HepG2 (cell line): Measurements from ENCODE around the gene FBXO28. TPM values are rescaled to one million over a fixed set of nuclear protein-coding genes. Genes with fewer than 3 reads are reported as not detected.

Experiments used
- ELF3 ChIP-seq: IDR thresholded peaks from 2 replicates; pipeline ENCODE4 v1.6.1; 2016; ENCODE audit warnings: missing genetic modification reagents, missing compliant biosample characterization
- ERF ChIP-seq: IDR thresholded peaks from 2 replicates; pipeline ENCODE4 v1.6.1; 2018; ENCODE audit warnings: missing biosample characterization, missing genetic modification reagents
- GFI1 ChIP-seq: sonication (generic); formaldehyde crosslinking; IDR thresholded peaks from 2 replicates; pipeline ENCODE4 v1.5.0; 2020; ENCODE audit warnings: missing genetic modification reagents, mild to moderate bottlenecking, borderline replicate concordance
- HMG20A ChIP-seq: IDR thresholded peaks from 2 replicates; pipeline ENCODE4 v1.6.1; 2016; ENCODE audit warnings: borderline replicate concordance
- LCORL ChIP-seq, 2 experiments: fragments of 450-650 bp in 1 of 2; sonication (generic) in 1 of 2; formaldehyde crosslinking in 1 of 2; IDR thresholded peaks; 2 replicates each; pipeline versions ENCODE4 v1.5.0 to v1.6.1; 2017 to 2020; ENCODE audit warnings: antibody characterized with exemption in 1 of 2, missing genetic modification reagents in 1 of 2
- MYC ChIP-seq: sonication (generic); formaldehyde crosslinking; IDR thresholded peaks from 2 replicates; pipeline ENCODE4 v1.9.0; 2021; ENCODE audit warnings: missing genetic modification reagents, borderline replicate concordance
- MZF1 ChIP-seq: sonication (generic); formaldehyde crosslinking; IDR thresholded peaks from 2 replicates; pipeline ENCODE4 v1.8.1; 2023; ENCODE audit warnings: mild to moderate bottlenecking, missing genetic modification reagents, borderline replicate concordance
- NKX3-1 ChIP-seq: sonication (generic); formaldehyde crosslinking; IDR thresholded peaks from 2 replicates; pipeline ENCODE4 v1.5.0; 2020; ENCODE audit warnings: missing genetic modification reagents
- ZNF121 ChIP-seq: sonication (generic); formaldehyde crosslinking; IDR thresholded peaks from 2 replicates; pipeline ENCODE4 v1.5.0; 2020; ENCODE audit warnings: mild to moderate bottlenecking, missing genetic modification reagents
- ZNF235 ChIP-seq: sonication (generic); formaldehyde crosslinking; IDR thresholded peaks from 2 replicates; pipeline ENCODE4 v1.8.1; 2023; ENCODE audit warnings: mild to moderate bottlenecking, missing genetic modification reagents, borderline replicate concordance
- ZNF33A ChIP-seq: sonication (generic); formaldehyde crosslinking; IDR thresholded peaks from 2 replicates; pipeline ENCODE4 v1.5.1; 2020; ENCODE audit warnings: missing genetic modification reagents, mild to moderate bottlenecking, moderate library complexity, borderline replicate concordance
- ZNF724P ChIP-seq: sonication (generic); formaldehyde crosslinking; IDR thresholded peaks from 2 replicates; pipeline ENCODE4 v1.8.0; 2022; ENCODE audit warnings: missing genetic modification reagents, borderline replicate concordance
- ZNF772 ChIP-seq: sonication (generic); formaldehyde crosslinking; IDR thresholded peaks from 2 replicates; pipeline ENCODE4 v1.5.0; 2020; ENCODE audit warnings: mild to moderate bottlenecking, missing genetic modification reagents
- polyA plus RNA-seq, 8 experiments: library from polyadenylated mRNA; depleted of rRNA in 3 of 8; stranded (reverse) in 7 of 8; unstranded in 1 of 8; fragments of >200 nt; fragmentation: Illumina TruSeq in 4 of 8; extraction: Trizol in 4 of 8; gene quantifications; 2 replicates each; pipeline versions ENCODE4 v1.2.1 to v1.2.3, GENCODE V29; 2011 to 2016; ENCODE audit warnings: low read depth in 4 of 8, missing spikeins in 1 of 8, mixed read lengths in 1 of 8; ENCODE audit not compliant: insufficient read depth in 1 of 8
- total RNA-seq, 5 experiments: library from RNA; depleted of rRNA; stranded (reverse); fragments of >200 nt; fragmentation: Illumina TruSeq; extraction: Trizol; gene quantifications; 2 replicates each; pipeline ENCODE4 v1.2.3, GENCODE V29; 2016; ENCODE audit warnings: low read depth in 1 of 5
- TF ChIP-seq, protein P1 (sequence below): sonication (generic); formaldehyde crosslinking; IDR thresholded peaks from 2 replicates; pipeline ENCODE4 v1.4.0; 2020; ENCODE audit warnings: missing genetic modification reagents, borderline replicate concordance
- TF ChIP-seq, protein P2 (sequence below): IDR thresholded peaks from 2 replicates; pipeline ENCODE4 v1.6.1; 2018; ENCODE audit warnings: missing genetic modification reagents
- TF ChIP-seq, protein P3 (sequence below): sonication (generic); formaldehyde crosslinking; IDR thresholded peaks from 2 replicates; pipeline ENCODE4 v1.5.0; 2020; ENCODE audit warnings: missing genetic modification reagents
- TF ChIP-seq, protein P4 (sequence below): sonication (generic); formaldehyde crosslinking; IDR thresholded peaks from 2 replicates; pipeline ENCODE4 v1.4.0; 2020; ENCODE audit warnings: missing genetic modification reagents

FBXO28 gene
- total and polyA plus RNA-seq, 2 of the 13 experiments (the other 11 are each of a cell fraction or from before 2014, with no cell fraction given): 8.5 to 29.1 TPM

- TF ChIP-seq GFI1 (CRISPR knock-in tag): no peak; the same call in 1 of the 2 replicates
- TF ChIP-seq, protein P1, sequence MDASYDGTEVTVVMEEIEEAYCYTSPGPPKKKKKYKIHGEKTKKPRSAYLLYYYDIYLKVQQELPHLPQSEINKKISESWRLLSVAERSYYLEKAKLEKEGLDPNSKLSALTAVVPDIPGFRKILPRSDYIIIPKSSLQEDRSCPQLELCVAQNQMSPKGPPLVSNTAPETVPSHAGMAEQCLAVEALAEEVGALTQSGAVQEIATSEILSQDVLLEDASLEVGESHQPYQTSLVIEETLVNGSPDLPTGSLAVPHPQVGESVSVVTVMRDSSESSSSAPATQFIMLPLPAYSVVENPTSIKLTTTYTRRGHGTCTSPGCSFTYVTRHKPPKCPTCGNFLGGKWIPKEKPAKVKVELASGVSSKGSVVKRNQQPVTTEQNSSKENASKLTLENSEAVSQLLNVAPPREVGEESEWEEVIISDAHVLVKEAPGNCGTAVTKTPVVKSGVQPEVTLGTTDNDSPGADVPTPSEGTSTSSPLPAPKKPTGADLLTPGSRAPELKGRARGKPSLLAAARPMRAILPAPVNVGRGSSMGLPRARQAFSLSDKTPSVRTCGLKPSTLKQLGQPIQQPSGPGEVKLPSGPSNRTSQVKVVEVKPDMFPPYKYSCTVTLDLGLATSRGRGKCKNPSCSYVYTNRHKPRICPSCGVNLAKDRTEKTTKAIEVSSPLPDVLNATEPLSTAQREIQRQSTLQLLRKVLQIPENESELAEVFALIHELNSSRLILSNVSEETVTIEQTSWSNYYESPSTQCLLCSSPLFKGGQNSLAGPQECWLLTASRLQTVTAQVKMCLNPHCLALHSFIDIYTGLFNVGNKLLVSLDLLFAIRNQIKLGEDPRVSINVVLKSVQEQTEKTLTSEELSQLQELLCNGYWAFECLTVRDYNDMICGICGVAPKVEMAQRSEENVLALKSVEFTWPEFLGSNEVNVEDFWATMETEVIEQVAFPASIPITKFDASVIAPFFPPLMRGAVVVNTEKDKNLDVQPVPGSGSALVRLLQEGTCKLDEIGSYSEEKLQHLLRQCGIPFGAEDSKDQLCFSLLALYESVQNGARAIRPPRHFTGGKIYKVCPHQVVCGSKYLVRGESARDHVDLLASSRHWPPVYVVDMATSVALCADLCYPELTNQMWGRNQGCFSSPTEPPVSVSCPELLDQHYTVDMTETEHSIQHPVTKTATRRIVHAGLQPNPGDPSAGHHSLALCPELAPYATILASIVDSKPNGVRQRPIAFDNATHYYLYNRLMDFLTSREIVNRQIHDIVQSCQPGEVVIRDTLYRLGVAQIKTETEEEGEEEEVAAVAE (CRISPR knock-in tag): peak; percentile 68; the same call in 1 of the 2 replicates
- no peak for TF ChIP-seq ZNF121
- TF ChIP-seq, protein P2, sequence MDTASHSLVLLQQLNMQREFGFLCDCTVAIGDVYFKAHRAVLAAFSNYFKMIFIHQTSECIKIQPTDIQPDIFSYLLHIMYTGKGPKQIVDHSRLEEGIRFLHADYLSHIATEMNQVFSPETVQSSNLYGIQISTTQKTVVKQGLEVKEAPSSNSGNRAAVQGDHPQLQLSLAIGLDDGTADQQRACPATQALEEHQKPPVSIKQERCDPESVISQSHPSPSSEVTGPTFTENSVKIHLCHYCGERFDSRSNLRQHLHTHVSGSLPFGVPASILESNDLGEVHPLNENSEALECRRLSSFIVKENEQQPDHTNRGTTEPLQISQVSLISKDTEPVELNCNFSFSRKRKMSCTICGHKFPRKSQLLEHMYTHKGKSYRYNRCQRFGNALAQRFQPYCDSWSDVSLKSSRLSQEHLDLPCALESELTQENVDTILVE (CRISPR knock-in tag): peak; percentile 59; the same call in 1 of the 2 replicates
- no peak for TF ChIP-seq ZNF724P (CRISPR knock-in tag)
- peak; percentile 74; the same call in 1 of the 2 replicates for TF ChIP-seq ZNF772 (CRISPR knock-in tag)
- peak; percentile 80 for TF ChIP-seq ERF (CRISPR knock-in tag)
- TF ChIP-seq, protein P3, sequence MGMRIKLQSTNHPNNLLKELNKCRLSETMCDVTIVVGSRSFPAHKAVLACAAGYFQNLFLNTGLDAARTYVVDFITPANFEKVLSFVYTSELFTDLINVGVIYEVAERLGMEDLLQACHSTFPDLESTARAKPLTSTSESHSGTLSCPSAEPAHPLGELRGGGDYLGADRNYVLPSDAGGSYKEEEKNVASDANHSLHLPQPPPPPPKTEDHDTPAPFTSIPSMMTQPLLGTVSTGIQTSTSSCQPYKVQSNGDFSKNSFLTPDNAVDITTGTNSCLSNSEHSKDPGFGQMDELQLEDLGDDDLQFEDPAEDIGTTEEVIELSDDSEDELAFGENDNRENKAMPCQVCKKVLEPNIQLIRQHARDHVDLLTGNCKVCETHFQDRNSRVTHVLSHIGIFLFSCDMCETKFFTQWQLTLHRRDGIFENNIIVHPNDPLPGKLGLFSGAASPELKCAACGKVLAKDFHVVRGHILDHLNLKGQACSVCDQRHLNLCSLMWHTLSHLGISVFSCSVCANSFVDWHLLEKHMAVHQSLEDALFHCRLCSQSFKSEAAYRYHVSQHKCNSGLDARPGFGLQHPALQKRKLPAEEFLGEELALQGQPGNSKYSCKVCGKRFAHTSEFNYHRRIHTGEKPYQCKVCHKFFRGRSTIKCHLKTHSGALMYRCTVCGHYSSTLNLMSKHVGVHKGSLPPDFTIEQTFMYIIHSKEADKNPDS: no peak
- no peak for TF ChIP-seq MZF1 (CRISPR knock-in tag)
- TF ChIP-seq, protein P4, sequence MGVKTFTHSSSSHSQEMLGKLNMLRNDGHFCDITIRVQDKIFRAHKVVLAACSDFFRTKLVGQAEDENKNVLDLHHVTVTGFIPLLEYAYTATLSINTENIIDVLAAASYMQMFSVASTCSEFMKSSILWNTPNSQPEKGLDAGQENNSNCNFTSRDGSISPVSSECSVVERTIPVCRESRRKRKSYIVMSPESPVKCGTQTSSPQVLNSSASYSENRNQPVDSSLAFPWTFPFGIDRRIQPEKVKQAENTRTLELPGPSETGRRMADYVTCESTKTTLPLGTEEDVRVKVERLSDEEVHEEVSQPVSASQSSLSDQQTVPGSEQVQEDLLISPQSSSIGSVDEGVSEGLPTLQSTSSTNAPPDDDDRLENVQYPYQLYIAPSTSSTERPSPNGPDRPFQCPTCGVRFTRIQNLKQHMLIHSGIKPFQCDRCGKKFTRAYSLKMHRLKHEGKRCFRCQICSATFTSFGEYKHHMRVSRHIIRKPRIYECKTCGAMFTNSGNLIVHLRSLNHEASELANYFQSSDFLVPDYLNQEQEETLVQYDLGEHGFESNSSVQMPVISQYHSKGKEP (CRISPR knock-in tag): no peak
- TF ChIP-seq ZNF33A (CRISPR knock-in tag): no peak
- TF ChIP-seq HMG20A: no peak
- no peak for TF ChIP-seq LCORL (IDR thresholded peaks at IDR 0.05)
- no peak for TF ChIP-seq LCORL (CRISPR knock-in tag; IDR thresholded peaks at IDR 0.05)
- peak; percentile 55 for TF ChIP-seq ELF3 (CRISPR knock-in tag)
- TF ChIP-seq NKX3-1 (CRISPR knock-in tag): 0 out of 2 replicates have a peak, but pooled peaks have one; percentile 41
- TF ChIP-seq ZNF235 (CRISPR knock-in tag): no peak
- peak; percentile 64; the same call in 1 of the 2 replicates for TF ChIP-seq MYC (CRISPR knock-in tag)
Observed at GRCh38 chr1:224113918-224114786, at the start of gene FBXO28 (continued).
